Measurements from ENCODE around the gene MPP2.

MPP2 gene

GRCh38 chr17:43829738-43830137 lies 77.6 kb downstream of the MPP2 start:
- no peaks in the 10 kb centered on the region for H3F3A ChIP-seq (ENCODE audit: low read depth)
- TF ChIP-seq EZH2phosphoT487 (IDR thresholded peaks at IDR 0.05; ENCODE audit: borderline replicate concordance) = no peak
- H3K4me3 ChIP-seq (ENCODE audit: low read length, poor library complexity, severe bottlenecking) = no peak overlapping the region
- peaks cover 34% of the 10 kb centered on the region for H3K27me3 ChIP-seq (ENCODE audit: insufficient read depth, low read length, poor library complexity, severe bottlenecking)
- no peaks in the 10 kb centered on the region for H3K9me3 ChIP-seq (ENCODE audit: insufficient read depth, low read depth, low read length)
- no peaks in the 10 kb centered on the region for H3K79me2 ChIP-seq (ENCODE audit: insufficient read depth, low read length)
- H2AFZ ChIP-seq (ENCODE audit: low read length) = no peak overlapping the region
- no peaks in the 10 kb centered on the region for H3K4me1 ChIP-seq (ENCODE audit: insufficient read depth, low read length, poor library complexity, severe bottlenecking)
- H3K4me2 ChIP-seq (ENCODE audit: low read depth, low read length, poor library complexity, severe bottlenecking) = no peak overlapping the region
- no peaks in the 10 kb centered on the region for H3K9me2 ChIP-seq (replicated peaks; ENCODE audit: low read depth, low read length)
- no peak overlapping the region for H3K9ac ChIP-seq (ENCODE audit: low read depth, low read length, poor library complexity, severe bottlenecking)
- H3K36me3 ChIP-seq (ENCODE audit: insufficient read depth, low read length) = no peaks in the 10 kb centered on the region
- H4K20me1 ChIP-seq (ENCODE audit: insufficient read depth, low read length, poor library complexity, severe bottlenecking) = no peaks in the 10 kb centered on the region

GRCh38 chr17:43827596-43827995 lies 79.7 kb downstream of the MPP2 start:
- Histone ChIP-seq H3F3A (ENCODE audit: low read depth) (no peaks in the 10 kb centered on the region), H3K79me2 (ENCODE audit: insufficient read depth, low read length) (no peaks in the 10 kb centered on the region), H3K9me2 (replicated peaks; ENCODE audit: low read depth, low read length) (no peaks in the 10 kb centered on the region), H3K4me2 (ENCODE audit: low read depth, low read length, poor library complexity, severe bottlenecking) (no peak overlapping the region), H3K4me3 (ENCODE audit: low read length, poor library complexity, severe bottlenecking) (no peak overlapping the region), H3K27me3 (ENCODE audit: insufficient read depth, low read length, poor library complexity, severe bottlenecking) (peaks cover 13% of the 10 kb centered on the region), H4K20me1 (ENCODE audit: insufficient read depth, low read length, poor library complexity, severe bottlenecking) (no peaks in the 10 kb centered on the region), H3K36me3 (ENCODE audit: insufficient read depth, low read length) (no peaks in the 10 kb centered on the region), H3K9me3 (ENCODE audit: insufficient read depth, low read depth, low read length) (no peaks in the 10 kb centered on the region), H3K4me1 (ENCODE audit: insufficient read depth, low read length, poor library complexity, severe bottlenecking) (no peaks in the 10 kb centered on the region), H2AFZ (ENCODE audit: low read length) (no peak overlapping the region), H3K9ac (ENCODE audit: low read depth, low read length, poor library complexity, severe bottlenecking) (no peak overlapping the region)
- no peak for TF ChIP-seq EZH2phosphoT487 (IDR thresholded peaks at IDR 0.05; ENCODE audit: borderline replicate concordance)
- TF ChIP-seq CTCF (conservative IDR thresholded peaks at IDR 0.05; ENCODE audit: low read length) = no peak

GRCh38 chr17:43826206-43826605 lies 81.1 kb downstream of the MPP2 start:
- Histone ChIP-seq H3K9me3 (ENCODE audit: insufficient read depth, low read depth, low read length) (no peaks in the 10 kb centered on the region), H3K9ac (ENCODE audit: low read depth, low read length, poor library complexity, severe bottlenecking) (no peak overlapping the region), H3K36me3 (ENCODE audit: insufficient read depth, low read length) (no peaks in the 10 kb centered on the region), H3K79me2 (ENCODE audit: insufficient read depth, low read length) (no peaks in the 10 kb centered on the region), H3K4me3 (ENCODE audit: low read length, poor library complexity, severe bottlenecking) (no peak overlapping the region), H3K4me1 (ENCODE audit: insufficient read depth, low read length, poor library complexity, severe bottlenecking) (no peaks in the 10 kb centered on the region), H3F3A (ENCODE audit: low read depth) (no peaks in the 10 kb centered on the region), H3K9me2 (replicated peaks; ENCODE audit: low read depth, low read length) (no peaks in the 10 kb centered on the region), H2AFZ (ENCODE audit: low read length) (no peak overlapping the region), H3K4me2 (ENCODE audit: low read depth, low read length, poor library complexity, severe bottlenecking) (no peak overlapping the region), H3K27me3 (ENCODE audit: insufficient read depth, low read length, poor library complexity, severe bottlenecking) (no peaks in the 10 kb centered on the region), H4K20me1 (ENCODE audit: insufficient read depth, low read length, poor library complexity, severe bottlenecking) (no peaks in the 10 kb centered on the region)
- TF ChIP-seq CTCF (conservative IDR thresholded peaks at IDR 0.05; ENCODE audit: low read length) (no peak), EZH2phosphoT487 (IDR thresholded peaks at IDR 0.05; ENCODE audit: borderline replicate concordance) (no peak)

- no peaks in the 10 kb centered on the region for H3K9me3 ChIP-seq (ENCODE audit: insufficient read depth, low read depth, low read length)
- H3F3A ChIP-seq (ENCODE audit: low read depth) = no peaks in the 10 kb centered on the region
- H4K20me1 ChIP-seq (ENCODE audit: insufficient read depth, low read length, poor library complexity, severe bottlenecking) = no peaks in the 10 kb centered on the region
- no peak for TF ChIP-seq EZH2phosphoT487 (IDR thresholded peaks at IDR 0.05; ENCODE audit: borderline replicate concordance)
- TF ChIP-seq CTCF (conservative IDR thresholded peaks at IDR 0.05; ENCODE audit: low read length) = no peak
- H3K79me2 ChIP-seq (ENCODE audit: insufficient read depth, low read length) = no peaks in the 10 kb centered on the region
- no peak overlapping the region for H3K4me3 ChIP-seq (ENCODE audit: low read length, poor library complexity, severe bottlenecking)
- H3K27me3 ChIP-seq (ENCODE audit: insufficient read depth, low read length, poor library complexity, severe bottlenecking) = no peaks in the 10 kb centered on the region
- no peak overlapping the region for H2AFZ ChIP-seq (ENCODE audit: low read length)
- H3K4me2 ChIP-seq (ENCODE audit: low read depth, low read length, poor library complexity, severe bottlenecking) = no peak overlapping the region
- no peak overlapping the region for H3K9ac ChIP-seq (ENCODE audit: low read depth, low read length, poor library complexity, severe bottlenecking)
- no peaks in the 10 kb centered on the region for H3K9me2 ChIP-seq (replicated peaks; ENCODE audit: low read depth, low read length)
- no peaks in the 10 kb centered on the region for H3K4me1 ChIP-seq (ENCODE audit: insufficient read depth, low read length, poor library complexity, severe bottlenecking)
- H3K36me3 ChIP-seq (ENCODE audit: insufficient read depth, low read length) = no peaks in the 10 kb centered on the region
Observed at GRCh38 chr17:43825567-43825966, 81.8 kb downstream of the MPP2 start.

Measured in Loucy (cell line).